ENCODE results near the gene CWF19L1.

DNA sequence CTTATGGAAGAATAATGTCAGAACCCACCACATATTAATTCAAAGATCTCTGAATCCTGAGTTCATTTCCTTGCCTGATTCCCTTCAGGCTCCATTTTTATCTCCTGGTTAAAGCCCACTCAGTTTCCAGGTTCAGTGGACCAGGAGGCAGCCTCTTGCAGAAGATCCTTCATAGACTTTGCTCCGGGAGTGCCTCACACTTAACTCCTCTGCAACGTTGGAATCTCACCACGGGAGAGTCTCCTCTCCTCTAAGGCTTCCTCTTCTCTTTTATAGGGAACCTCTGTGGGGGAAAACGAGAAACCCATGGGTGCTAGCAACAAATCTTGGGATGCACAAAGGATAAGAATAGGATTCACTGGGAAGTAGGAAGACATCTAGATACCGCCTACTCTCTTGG, 20.8 kb upstream of the CWF19L1 start:
- TF ChIP-seq POLR2AphosphoS5 (IDR thresholded peaks at IDR 0.05) (no peak), EP300 (IDR thresholded peaks at IDR 0.05) (no peak)
- TF ChIP-seq, protein P1, sequence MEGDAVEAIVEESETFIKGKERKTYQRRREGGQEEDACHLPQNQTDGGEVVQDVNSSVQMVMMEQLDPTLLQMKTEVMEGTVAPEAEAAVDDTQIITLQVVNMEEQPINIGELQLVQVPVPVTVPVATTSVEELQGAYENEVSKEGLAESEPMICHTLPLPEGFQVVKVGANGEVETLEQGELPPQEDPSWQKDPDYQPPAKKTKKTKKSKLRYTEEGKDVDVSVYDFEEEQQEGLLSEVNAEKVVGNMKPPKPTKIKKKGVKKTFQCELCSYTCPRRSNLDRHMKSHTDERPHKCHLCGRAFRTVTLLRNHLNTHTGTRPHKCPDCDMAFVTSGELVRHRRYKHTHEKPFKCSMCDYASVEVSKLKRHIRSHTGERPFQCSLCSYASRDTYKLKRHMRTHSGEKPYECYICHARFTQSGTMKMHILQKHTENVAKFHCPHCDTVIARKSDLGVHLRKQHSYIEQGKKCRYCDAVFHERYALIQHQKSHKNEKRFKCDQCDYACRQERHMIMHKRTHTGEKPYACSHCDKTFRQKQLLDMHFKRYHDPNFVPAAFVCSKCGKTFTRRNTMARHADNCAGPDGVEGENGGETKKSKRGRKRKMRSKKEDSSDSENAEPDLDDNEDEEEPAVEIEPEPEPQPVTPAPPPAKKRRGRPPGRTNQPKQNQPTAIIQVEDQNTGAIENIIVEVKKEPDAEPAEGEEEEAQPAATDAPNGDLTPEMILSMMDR (IDR thresholded peaks at IDR 0.05) = no peak
